HEK293 (cell line): ENCODE data around the gene RDM1.

Experiments
- ZEB2 ChIP-seq: fragments of 450-650 bp; formaldehyde crosslinking; IDR thresholded peaks from 2 replicates; pipeline ENCODE4 v1.5.1; 2016; ENCODE audit warnings: missing biosample characterization, missing genetic modification characterization
- ZNF398 ChIP-seq: fragments of 450-650 bp; formaldehyde crosslinking; IDR thresholded peaks from 2 replicates; pipeline ENCODE4 v1.5.1; 2017; ENCODE audit warnings: missing biosample characterization, missing genetic modification characterization
- ZNF664 ChIP-seq: fragments of 450-650 bp; formaldehyde crosslinking; IDR thresholded peaks from 2 replicates; pipeline ENCODE4 v1.5.1; 2016; ENCODE audit warnings: missing biosample characterization, missing genetic modification characterization
- ZNF785 ChIP-seq: fragments of 450-650 bp; formaldehyde crosslinking; IDR thresholded peaks from 2 replicates; pipeline ENCODE4 v1.5.1; 2016; ENCODE audit warnings: missing biosample characterization, missing genetic modification characterization
- ZSCAN23 ChIP-seq: fragments of 450-650 bp; formaldehyde crosslinking; IDR thresholded peaks from 2 replicates; pipeline ENCODE4 v1.5.1; 2016; ENCODE audit warnings: missing biosample characterization, missing genetic modification characterization
- ZSCAN5A ChIP-seq: fragments of 450-650 bp; formaldehyde crosslinking; IDR thresholded peaks from 2 replicates; pipeline ENCODE4 v1.5.1; 2016; ENCODE audit warnings: missing biosample characterization, missing genetic modification characterization

- TF ChIP-seq ZSCAN5A (tag by site-specific recombination) (no peak), ZSCAN23 (tag by site-specific recombination) (no peak), ZNF398 (tag by site-specific recombination) (no peak), ZEB2 (tag by site-specific recombination) (no peak), ZNF785 (tag by site-specific recombination) (no peak), ZNF664 (tag by site-specific recombination) (no peak)
These were observed 38.2 kb downstream of the RDM1 start for GRCh38 chr17:35892091-35893035.
